NCI-H1694 treated with DMSO at 0.1 percent for 48 hours (cell line): ENCODE results near the gene ADI1.
"Not testable (repeated sequence)": the region's sequence is repeated elsewhere in the genome, so short reads cannot be mapped to it uniquely, and the experiment has no call there.

Experiments
- DNase-seq: peaks from one replicate; lab custom pipeline; 2025; lab: John Stamatoyannopoulos, UW

Gene ADI1

DNA sequence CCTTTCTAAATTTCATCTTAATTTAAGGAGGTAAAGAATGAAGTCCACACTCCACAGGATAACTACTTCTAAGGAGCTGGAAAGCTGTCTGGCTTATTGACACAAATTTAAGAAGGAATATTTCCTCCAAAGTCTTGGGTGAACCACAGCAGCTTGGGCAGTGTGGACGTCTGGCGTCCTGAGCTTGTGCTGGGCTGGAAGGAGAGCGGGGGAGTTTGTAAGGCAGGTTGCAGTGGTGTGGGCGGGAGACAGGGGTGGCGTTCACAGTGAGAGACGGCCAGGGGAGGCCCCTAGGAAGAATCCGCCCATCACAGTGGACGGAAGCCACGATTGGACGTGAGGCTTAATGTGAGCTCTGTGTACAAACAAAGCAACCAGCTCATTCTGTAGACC lies 25.7 kb downstream of the ADI1 start:
- no peak for DNase-seq

DNA sequence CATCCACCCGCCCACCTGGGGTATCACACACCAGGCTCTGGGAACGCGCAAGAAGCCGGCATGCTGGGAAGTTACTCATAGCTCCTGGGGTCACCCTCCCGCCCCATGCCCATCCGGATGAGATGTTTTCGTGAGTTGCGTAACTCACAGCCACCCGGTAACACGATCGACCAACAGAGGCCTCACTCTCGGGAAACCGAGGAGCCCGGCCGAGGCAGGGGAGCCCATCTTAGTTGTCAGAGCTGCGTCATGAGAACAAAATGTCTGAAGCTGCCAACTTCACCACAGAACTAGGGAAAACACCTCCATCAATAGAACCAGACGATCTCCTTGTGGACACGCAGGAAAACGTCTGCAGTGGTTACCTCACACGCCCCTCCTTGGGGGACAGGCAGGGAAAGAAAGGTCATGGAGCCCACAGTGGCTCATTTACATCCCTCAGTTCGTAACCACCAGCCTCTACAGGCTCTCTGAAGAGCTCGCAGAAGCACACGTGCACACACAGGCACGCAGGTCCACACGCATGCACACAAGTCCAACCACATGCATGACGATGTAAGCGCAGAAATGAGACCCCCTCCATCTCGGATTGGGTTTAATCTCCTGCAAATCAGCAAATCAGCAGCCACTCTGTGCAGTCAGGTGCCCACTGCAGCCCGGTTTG lies 26.2 kb downstream of the ADI1 start:
- DNase-seq = no peak

GRCh38 chr2:3492475-3492787 lies 26.9 kb downstream of the ADI1 start:
- DNase-seq = not testable (repeated sequence)

DNA sequence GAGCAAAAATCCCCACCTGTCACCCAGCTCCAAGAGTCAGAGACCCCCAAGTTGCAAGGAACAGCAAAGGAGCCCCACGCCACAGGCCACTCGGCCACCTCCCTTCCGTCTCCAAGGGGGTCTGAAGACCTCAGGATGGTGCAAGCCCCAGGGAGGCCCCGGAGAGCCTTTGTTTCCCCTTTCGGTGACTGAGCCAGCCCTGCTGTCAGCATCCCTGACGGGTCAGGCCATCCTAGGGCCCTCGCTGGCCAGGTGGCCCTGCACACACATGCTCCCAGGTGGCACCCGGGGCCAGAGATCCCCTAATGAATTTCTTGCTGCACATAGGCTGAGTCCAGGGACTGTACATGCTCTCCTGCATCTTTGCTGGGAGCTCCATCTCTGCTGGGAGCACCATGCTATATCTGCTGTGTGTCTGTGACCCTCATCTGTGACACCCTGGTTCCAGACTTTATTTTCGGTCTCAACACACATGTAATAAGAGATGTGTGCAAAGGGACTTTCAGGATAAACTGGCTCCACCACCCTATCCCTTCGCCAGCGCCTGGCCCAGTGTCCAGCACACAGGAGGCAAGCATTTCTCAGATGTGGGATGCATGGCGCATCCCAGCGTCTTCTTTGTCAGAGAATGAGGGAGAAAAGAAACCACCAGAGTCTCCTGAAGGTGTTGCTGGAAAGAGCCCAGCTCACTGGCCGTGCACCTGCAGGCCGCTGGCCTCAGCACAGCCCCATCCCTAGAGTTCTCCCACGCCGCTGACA lies 27.4 kb downstream of the ADI1 start:
- DNase-seq = no peak

DNA sequence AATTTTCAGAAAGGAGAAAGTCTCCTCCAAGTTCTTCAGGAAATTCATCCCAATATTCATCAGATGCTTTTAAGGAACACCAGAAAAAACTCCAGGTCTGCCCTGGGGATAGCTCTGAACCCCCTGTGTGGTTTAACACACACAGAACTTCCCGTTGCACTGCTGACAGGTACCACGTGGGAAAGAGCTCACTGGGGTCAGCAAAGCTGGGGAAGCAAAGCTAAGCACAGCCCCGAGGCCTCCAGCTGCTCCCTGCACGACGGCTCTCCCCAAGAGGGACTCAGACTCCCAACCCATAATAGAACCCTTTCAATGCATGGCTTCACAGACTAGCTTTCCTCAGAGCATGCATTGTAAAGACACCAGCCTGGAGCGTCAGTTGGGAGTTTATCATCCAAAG lies 28.0 kb downstream of the ADI1 start:
- no peak for DNase-seq

DNA sequence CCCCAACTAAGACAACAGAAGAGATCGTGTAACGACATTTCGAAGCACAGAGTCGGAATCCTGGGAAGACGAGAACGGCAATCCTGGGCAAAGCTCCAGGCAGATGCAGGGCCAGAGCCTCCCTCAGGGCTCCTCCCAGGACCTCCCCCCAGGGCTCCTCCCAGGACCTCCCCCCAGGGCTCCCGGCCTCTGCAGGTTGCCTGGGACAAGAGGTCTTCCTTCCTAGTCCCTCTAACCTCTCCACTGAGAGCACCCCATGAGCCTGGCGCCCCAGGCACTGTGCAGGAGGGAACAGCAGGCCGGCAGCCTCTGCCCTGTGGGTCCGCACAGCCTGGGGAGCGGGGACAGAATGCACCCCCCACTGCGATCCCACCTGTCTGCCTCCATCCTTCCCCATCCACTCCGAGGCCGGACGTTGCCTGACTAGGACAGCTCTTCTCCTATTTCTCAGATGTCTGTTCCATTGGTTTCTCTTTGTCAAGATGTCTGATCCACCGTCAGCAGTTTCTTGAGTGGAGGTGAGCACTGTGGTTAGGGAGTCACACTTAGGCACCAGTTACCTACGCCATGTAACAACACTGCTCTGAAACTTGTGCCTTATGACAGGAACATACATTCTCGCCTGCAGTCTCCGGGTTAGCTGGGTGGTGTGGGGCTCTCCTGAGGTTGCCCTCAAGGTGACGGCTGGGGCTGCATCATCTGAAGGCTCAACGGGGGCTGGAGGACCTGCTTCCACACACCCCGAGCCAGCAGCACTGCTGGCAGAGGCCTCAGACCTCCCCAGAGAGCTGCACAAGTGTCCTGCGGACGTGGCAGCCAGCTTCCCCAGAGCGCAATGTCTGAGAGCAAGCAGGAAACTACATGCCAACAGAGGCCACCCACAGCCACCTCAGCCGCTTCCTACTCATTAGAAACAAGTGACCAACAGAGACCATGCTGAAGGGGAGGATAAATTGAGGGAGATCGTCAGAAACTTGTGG lies 28.9 kb downstream of the ADI1 start:
- DNase-seq = no peak

DNA sequence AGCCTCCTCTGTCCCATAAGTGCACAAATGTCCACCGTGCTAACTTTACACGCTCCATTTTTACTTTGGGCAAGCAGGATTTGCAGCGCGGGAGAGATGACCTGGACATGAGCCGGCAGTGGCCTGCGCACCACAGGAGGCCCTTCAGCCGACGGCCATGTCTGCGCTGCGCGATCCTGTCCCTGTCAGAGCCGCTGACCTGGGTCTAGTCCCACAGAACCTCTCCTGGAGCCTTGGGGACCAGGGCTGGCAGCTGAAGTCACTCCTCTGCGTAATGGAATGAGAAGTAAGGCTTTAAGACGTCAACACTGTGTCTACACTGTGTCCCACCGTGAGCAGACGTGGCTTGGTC lies 29.6 kb downstream of the ADI1 start:
- no peak for DNase-seq

GRCh38 chr2:3488855-3489763 lies 30.2 kb downstream of the ADI1 start:
- no peak for DNase-seq

DNA sequence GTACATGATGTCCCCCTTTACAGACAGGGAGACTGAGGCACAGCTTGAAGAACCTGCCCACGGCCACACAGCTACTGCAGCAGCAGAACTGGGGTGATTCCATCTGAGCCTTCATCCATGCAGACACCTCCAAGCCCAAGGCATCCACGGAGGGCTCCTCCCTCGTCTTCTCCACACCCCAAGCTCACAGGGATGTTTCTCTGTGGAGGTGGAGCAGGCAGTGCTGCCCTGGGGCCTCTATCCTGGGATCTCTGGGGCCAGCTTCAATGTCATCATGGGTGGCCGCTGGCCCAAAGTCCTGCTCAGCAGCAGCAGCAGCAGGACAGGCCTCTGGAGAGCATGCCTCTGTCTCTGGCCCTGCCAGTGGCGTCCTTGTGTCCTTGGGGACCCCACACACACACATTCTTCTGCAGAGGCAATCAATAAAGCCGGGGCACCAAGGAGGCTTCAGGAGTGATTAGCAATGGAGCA lies 31.2 kb downstream of the ADI1 start:
- DNase-seq = no peak

- no peak for DNase-seq
Measured at GRCh38 chr2:3487432-3487831, 31.9 kb downstream of the ADI1 start.

GRCh38 chr2:3487028-3487425 lies 32.3 kb downstream of the ADI1 start:
- DNase-seq = no peak

- no peak for DNase-seq
Measured at GRCh38 chr2:3486047-3487027, 33.0 kb downstream of the ADI1 start.

GRCh38 chr2:3485166-3485565 lies 34.2 kb downstream of the ADI1 start:
- DNase-seq = no peak

DNA sequence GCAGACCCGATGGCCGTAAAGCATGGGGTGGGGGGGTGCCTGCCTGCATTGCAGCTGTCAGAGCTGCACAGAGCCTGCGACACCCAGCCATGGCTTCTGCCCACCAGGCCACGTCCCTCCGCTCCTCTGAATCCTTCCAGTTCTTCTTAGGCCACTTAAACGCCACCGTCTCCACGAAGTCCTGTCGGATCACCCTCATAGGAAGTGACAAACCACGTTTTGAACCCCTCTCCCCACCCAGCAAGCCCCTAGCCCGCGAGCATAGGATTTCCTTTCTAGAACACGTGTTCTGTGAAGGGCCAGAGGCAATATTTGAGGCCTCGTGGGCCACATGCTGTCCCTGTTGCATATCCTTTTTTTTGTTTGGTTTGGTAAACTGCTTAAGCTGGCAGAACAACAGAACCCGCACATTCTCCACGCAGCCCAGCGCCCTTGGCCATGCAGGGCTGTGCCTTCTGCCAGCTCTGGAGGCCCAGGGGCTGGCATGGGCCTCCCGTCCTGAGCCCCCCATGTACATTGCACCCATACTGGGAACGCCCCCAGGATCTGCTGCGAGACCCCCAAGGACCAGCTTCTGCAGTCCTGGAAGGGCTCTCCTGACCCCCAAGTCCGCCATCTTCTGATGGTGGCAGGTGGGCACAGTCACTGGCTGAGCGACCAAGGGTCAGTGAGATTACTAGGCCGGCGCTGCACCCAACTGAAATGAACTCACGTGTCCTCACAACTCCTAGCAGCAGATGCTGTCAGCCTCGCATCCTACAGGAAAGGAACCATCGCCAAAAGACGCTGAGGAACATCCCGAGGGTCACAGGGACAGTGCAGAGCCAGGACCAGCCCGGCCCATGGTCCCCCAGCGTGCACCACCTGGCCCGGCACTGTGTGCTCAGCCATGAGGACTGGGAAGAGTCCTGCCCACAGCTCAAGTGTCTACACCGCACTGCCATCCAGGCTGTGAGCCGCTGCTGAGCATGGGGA lies 35.1 kb downstream of the ADI1 start:
- DNase-seq = no peak

- DNase-seq = no peak
Measured at GRCh38 chr2:3483227-3483985, 35.9 kb downstream of the ADI1 start.

DNA sequence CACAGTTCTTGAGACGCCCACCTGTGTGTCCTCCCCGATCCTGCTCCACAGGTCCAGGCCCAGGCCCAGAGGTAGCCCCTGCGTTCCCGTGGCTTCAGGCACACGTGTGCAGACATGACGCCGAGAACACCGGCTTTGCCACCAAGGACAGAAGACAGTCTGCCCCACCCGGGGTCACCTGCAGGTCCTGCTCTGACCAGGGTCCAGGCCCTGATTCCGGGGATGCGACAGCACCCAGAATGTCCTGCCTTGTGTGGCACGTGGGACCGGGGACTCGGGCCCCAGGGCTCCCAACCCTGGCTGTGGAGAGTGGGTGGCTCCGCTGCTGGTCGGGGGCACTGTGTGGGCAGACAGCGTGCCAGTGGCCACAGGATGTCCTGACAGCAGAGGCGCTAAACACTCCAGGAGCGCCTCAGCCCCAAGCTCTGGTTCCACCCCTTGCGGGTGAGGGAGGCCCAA lies 36.9 kb downstream of the ADI1 start:
- no peak for DNase-seq

- no peak for DNase-seq
Measured at GRCh38 chr2:3481736-3482362, 37.5 kb downstream of the ADI1 start.

- DNase-seq = no peak
Measured at GRCh38 chr2:3481011-3481400, 38.3 kb downstream of the ADI1 start.
